PC-9 (cell line): ENCODE measurements around the gene FUT8. TPM values are rescaled to one million over a fixed set of nuclear protein-coding genes. Genes with fewer than 3 reads are reported as not detected.

Experiments
- BruUV-seq: library from RNA; stranded (reverse); fragments of 400-500 nt; replicated peaks from 2 replicates; lab custom pipeline; 2021; lab: Mats Ljungman, UMichigan
- CTCF ChIA-PET: fragments of 300-600 bp; sonication (Branson Sonifier 250); formaldehyde crosslinking; loops from one replicate; lab custom pipeline; 2022; ENCODE audit warnings: antibody characterized with exemption; lab: Charles Lee
- POLR2A ChIA-PET: fragments of 300-600 bp; sonication (Branson Sonifier 250); formaldehyde crosslinking; loops from one replicate; lab custom pipeline; 2022; ENCODE audit warnings: antibody characterized with exemption; ENCODE audit not compliant: unreplicated experiment; lab: Charles Lee
- DNase-seq, 2 experiments: peaks; one replicate each; pipeline versions ENCODE4 v3.0.0 to v3.0.0-alpha.2; 2015 to 2022; ENCODE audit warnings: mixed read lengths in 1 of 2
- H2AFZ ChIP-seq: fragments of 200-600 bp; sonication (generic); 2 replicates; pipeline ENCODE4 v1.8.1; 2017; ENCODE audit warnings: antibody characterized with exemption
- H3F3A ChIP-seq: fragments of 200-600 bp; sonication (generic); 2 replicates; pipeline ENCODE4 v1.8.1; 2017; ENCODE audit warnings: antibody characterized with exemption, mild to moderate bottlenecking, low read depth; ENCODE audit not compliant: insufficient read depth
- H3K27ac ChIP-seq: fragments of 200-600 bp; sonication (generic); 2 replicates; pipeline ENCODE4 v1.6.1; 2016; ENCODE audit warnings: mixed run types
- H3K27me3 ChIP-seq: fragments of 200-600 bp; sonication (generic); 2 replicates; pipeline ENCODE4 v1.6.1; 2016; ENCODE audit warnings: low read depth, mixed run types; ENCODE audit not compliant: insufficient read depth
- H3K36me3 ChIP-seq: fragments of 200-600 bp; sonication (generic); 2 replicates; pipeline ENCODE4 v1.6.1; 2016; ENCODE audit warnings: low read depth, mixed run types
- H3K4me1 ChIP-seq: fragments of 200-600 bp; sonication (generic); replicated peaks from 2 replicates; pipeline ENCODE4 v1.6.1; 2016; ENCODE audit warnings: mixed run types; ENCODE audit not compliant: insufficient read depth
- H3K4me2 ChIP-seq: fragments of 200-600 bp; sonication (generic); 2 replicates; pipeline ENCODE4 v1.6.1; 2017; ENCODE audit warnings: mixed run types
- H3K4me3 ChIP-seq: fragments of 200-600 bp; sonication (generic); 2 replicates; pipeline ENCODE4 v1.6.1; 2016; ENCODE audit warnings: mixed run types
- H3K79me2 ChIP-seq: fragments of 200-600 bp; sonication (generic); 2 replicates; pipeline ENCODE4 v1.6.1; 2017; ENCODE audit warnings: low read depth, mixed run types
- H3K9me2 ChIP-seq: fragments of 200-600 bp; sonication (generic); 2 replicates; pipeline ENCODE4 v1.8.1; 2017; ENCODE audit warnings: mild to moderate bottlenecking; ENCODE audit not compliant: insufficient read depth
- H3K9me3 ChIP-seq: fragments of 200-600 bp; sonication (generic); 2 replicates; pipeline ENCODE4 v1.8.1; 2016; ENCODE audit warnings: low read depth; ENCODE audit not compliant: insufficient read depth
- H4K20me1 ChIP-seq: fragments of 200-600 bp; sonication (generic); 2 replicates; pipeline ENCODE4 v1.8.1; 2017; ENCODE audit not compliant: insufficient read depth
- EZH2 ChIP-seq: fragments of 200-600 bp; sonication (generic); IDR thresholded peaks from 2 replicates; pipeline ENCODE4 v1.8.0; 2017; ENCODE audit warnings: antibody characterized with exemption, low read depth
- intact Hi-C: fragments of 100-400 bp; cut with micrococcal nuclease; formaldehyde crosslinking; loops from one replicate; pipeline ENCODE4 v1.10.0; 2022; ENCODE audit not compliant: unreplicated experiment
- total RNA-seq: library from RNA; stranded (reverse); gene quantifications from 2 replicates; pipeline ENCODE4 v1.2.3, GENCODE V29; 2021
- TF ChIP-seq, protein P1 (sequence below): fragments of 200-600 bp; sonication (generic); conservative IDR thresholded peaks from 2 replicates; pipeline ENCODE4 v1.6.1; 2017; ENCODE audit warnings: mixed run types, antibody characterized with exemption, mild to moderate bottlenecking, moderate library complexity

Gene FUT8
- total RNA-seq, 1 experiment from 2014 or later, result 134 TPM

DNA sequence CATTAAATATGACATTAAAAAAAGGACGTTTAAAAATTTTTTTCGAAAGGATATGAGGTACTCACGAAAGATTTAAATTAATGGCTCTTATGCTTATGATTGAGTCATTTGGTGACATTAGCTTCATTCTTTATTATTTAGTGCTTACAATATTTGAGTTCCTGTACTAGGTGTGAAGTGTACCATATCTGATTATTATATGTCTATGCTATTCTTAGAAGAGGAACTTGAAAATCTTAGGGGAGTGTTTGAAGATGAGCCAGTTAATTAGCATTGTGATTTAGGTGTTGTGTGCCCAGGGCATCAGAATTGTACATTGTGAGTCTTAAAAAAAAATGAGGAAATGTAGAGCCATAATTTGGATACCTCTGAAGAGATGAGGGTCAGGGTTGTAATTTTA lies 118.6 kb downstream of the FUT8 start:
- TF ChIP-seq, protein P1, sequence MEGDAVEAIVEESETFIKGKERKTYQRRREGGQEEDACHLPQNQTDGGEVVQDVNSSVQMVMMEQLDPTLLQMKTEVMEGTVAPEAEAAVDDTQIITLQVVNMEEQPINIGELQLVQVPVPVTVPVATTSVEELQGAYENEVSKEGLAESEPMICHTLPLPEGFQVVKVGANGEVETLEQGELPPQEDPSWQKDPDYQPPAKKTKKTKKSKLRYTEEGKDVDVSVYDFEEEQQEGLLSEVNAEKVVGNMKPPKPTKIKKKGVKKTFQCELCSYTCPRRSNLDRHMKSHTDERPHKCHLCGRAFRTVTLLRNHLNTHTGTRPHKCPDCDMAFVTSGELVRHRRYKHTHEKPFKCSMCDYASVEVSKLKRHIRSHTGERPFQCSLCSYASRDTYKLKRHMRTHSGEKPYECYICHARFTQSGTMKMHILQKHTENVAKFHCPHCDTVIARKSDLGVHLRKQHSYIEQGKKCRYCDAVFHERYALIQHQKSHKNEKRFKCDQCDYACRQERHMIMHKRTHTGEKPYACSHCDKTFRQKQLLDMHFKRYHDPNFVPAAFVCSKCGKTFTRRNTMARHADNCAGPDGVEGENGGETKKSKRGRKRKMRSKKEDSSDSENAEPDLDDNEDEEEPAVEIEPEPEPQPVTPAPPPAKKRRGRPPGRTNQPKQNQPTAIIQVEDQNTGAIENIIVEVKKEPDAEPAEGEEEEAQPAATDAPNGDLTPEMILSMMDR, result no peak
- TF ChIP-seq EZH2, result no peak
- Histone ChIP-seq H2AFZ (no peak overlapping the region), H4K20me1 (peaks cover 19% of the 10 kb centered on the region; the same call in 1 of the 2 replicates), H3K4me2 (no peak overlapping the region), H3K27me3 (no peaks in the 10 kb centered on the region), H3F3A (peaks cover 43% of the 10 kb centered on the region; the same call in 1 of the 2 replicates), H3K4me1 (0 out of 2 replicates have a peak, but pooled peaks cover 5% of the 10 kb centered on the region), H3K79me2 (peaks cover 95% of the 10 kb centered on the region), H3K9me2 (no peaks in the 10 kb centered on the region), H3K4me3 (no peak overlapping the region), H3K36me3 (no peaks in the 10 kb centered on the region), H3K9me3 (peaks cover 6% of the 10 kb centered on the region), H3K27ac (no peak overlapping the region)
- CTCF ChIA-PET, result no interaction called here
- POLR2A ChIA-PET, result no interaction called here
- no peak for DNase-seq
- intact Hi-C loops, result no loop called here
- no TSS peak for BruUV-seq

DNA sequence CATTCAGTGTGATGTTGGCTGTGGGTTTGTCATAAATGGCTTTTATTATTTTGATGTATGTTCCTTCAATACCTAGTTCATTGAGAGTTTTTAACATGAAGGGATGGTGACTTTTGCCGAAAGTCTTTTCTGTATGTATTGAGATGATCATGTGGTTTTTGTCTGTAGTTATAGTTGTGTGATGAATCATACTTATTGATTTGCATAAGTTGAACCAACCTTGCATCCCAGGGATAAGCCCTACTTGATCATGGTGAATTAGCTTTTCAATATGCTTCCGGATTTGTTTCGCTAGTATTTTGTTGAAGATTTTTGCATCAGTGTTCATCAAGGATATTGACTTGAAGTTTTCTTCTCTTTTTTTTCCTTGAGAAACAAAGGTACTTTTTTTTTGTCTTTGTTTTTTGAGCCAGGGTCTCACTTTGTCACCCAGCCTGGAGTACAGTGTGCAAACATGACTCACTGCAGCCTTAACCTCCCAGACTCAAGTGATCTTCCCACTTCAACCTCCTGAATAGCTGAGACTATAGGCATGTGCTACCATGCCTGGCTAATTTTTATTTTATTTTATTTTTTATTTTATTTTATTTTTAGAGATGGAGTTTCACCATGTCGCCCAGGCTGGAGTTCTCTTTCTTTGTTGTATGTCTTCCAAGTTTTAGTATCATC lies 121.3 kb downstream of the FUT8 start:
- no peaks in the 10 kb centered on the region for H3K36me3 ChIP-seq
- CTCF ChIA-PET, result no interaction called here
- no peaks in the 10 kb centered on the region for H3K27me3 ChIP-seq
- no peak overlapping the region for H2AFZ ChIP-seq
- intact Hi-C loops, result no loop called here
- no peak overlapping the region for H3K27ac ChIP-seq
- no peak for TF ChIP-seq EZH2
- TF ChIP-seq, protein P1, result no peak
- H3K79me2 ChIP-seq, result peaks cover 97% of the 10 kb centered on the region
- H3K9me3 ChIP-seq, result peaks cover 9% of the 10 kb centered on the region
- H3K4me2 ChIP-seq, result no peak overlapping the region
- DNase-seq, result no peak
- H3F3A ChIP-seq, result peaks cover 39% of the 10 kb centered on the region
- H4K20me1 ChIP-seq, result peaks cover 22% of the 10 kb centered on the region; the same call in 1 of the 2 replicates
- POLR2A ChIA-PET, result no interaction called here
- H3K9me2 ChIP-seq, result no peaks in the 10 kb centered on the region
- 0 out of 2 replicates have a peak, but pooled peaks cover 5% of the 10 kb centered on the region for H3K4me1 ChIP-seq
- no TSS peak for BruUV-seq
- H3K4me3 ChIP-seq, result no peak overlapping the region

DNA sequence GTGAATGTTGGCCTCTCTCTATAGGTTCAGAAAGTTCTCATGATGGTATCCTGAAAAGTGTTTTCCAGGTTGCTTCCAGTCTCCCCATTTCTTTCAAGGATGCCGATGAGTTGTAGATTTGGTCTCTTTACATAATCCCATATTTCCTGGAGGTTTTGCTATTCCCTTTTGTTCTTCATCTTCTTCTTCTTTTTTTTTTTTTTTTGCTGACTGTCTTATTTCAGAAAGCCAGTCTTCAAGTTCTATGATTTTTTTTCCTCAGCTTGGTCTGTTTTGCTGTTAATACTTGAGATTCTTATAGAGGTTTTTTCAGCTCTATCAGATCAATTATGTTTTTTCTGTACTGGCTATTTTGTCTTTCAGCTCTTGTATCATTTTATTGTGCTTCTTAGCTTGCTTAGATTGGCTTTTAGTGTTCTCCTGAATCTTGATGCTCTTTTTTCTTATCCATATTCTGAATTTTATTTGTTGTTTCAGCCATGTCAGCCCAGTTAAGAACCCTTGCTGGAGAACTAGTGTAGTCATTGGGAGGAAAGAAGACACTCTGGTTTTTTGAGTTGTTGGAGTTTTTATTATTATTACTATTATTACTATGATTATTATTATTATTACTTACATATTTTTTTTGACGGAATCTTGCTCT lies 124.4 kb downstream of the FUT8 start:
- Histone ChIP-seq H3K79me2 (peaks cover 97% of the 10 kb centered on the region), H3K36me3 (no peaks in the 10 kb centered on the region), H3K9me3 (peaks cover 9% of the 10 kb centered on the region), H2AFZ (no peak overlapping the region), H3K27ac (no peak overlapping the region), H3F3A (peaks cover 45% of the 10 kb centered on the region), H3K9me2 (no peaks in the 10 kb centered on the region), H3K4me1 (no peaks in the 10 kb centered on the region), H3K4me2 (no peak overlapping the region), H4K20me1 (peaks cover 23% of the 10 kb centered on the region), H3K27me3 (no peaks in the 10 kb centered on the region), H3K4me3 (no peak overlapping the region)
- TF ChIP-seq, protein P1, result no peak
- TF ChIP-seq EZH2, result no peak
- intact Hi-C loops, result no loop called here
- DNase-seq, result no peak
- BruUV-seq, result no TSS peak
- CTCF ChIA-PET, result no interaction called here
- POLR2A ChIA-PET, result no interaction called here
